ENCODE measurements around the gene TMEM169. TPM values are rescaled to one million over a fixed set of nuclear protein-coding genes. Genes with fewer than 3 reads are reported as not detected.

TMEM169 gene
- total and polyA plus RNA-seq, 10 of the 15 experiments (the other 5 are each of a cell fraction or from before 2014, with no cell fraction given): 0.23 to 3.2 (median 2.3) TPM

DNA sequence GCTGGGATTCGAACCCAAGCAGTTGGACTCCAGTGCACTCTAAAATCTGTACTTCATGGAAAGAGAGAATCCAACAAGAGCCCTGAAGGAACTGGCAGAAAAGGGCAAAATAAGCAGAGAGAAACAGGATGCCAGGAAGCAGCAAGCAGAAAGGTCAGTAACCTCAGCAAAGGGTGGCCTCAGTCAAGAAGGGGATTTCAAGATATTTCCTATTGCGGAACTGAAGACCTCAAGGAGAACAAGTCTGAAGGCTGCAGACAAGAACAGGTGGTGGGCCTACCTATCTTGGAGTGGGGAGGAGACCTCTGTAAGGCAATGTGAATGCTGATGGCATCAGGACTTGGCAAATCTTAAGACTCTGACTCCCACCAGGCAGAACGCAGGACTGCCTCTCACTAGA lies 48.3 kb upstream of the TMEM169 start (continued):
- TF ChIP-seq, protein P1, sequence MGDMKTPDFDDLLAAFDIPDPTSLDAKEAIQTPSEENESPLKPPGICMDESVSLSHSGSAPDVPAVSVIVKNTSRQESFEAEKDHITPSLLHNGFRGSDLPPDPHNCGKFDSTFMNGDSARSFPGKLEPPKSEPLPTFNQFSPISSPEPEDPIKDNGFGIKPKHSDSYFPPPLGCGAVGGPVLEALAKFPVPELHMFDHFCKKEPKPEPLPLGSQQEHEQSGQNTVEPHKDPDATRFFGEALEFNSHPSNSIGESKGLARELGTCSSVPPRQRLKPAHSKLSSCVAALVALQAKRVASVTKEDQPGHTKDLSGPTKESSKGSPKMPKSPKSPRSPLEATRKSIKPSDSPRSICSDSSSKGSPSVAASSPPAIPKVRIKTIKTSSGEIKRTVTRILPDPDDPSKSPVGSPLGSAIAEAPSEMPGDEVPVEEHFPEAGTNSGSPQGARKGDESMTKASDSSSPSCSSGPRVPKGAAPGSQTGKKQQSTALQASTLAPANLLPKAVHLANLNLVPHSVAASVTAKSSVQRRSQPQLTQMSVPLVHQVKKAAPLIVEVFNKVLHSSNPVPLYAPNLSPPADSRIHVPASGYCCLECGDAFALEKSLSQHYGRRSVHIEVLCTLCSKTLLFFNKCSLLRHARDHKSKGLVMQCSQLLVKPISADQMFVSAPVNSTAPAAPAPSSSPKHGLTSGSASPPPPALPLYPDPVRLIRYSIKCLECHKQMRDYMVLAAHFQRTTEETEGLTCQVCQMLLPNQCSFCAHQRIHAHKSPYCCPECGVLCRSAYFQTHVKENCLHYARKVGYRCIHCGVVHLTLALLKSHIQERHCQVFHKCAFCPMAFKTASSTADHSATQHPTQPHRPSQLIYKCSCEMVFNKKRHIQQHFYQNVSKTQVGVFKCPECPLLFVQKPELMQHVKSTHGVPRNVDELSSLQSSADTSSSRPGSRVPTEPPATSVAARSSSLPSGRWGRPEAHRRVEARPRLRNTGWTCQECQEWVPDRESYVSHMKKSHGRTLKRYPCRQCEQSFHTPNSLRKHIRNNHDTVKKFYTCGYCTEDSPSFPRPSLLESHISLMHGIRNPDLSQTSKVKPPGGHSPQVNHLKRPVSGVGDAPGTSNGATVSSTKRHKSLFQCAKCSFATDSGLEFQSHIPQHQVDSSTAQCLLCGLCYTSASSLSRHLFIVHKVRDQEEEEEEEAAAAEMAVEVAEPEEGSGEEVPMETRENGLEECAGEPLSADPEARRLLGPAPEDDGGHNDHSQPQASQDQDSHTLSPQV (IDR thresholded peaks at IDR 0.05): no peak
- peak in 1 of 2 experiments; percentile 23; a peak in 1 of 4 replicates for TF ChIP-seq ETV6 (conservative IDR thresholded peaks at IDR 0.05 in 1 of 2, IDR thresholded peaks at IDR 0.05 in 1 of 2; ENCODE audit: borderline replicate concordance in 1 of 2, low read depth in 1 of 2)
- peak; percentile 64; the same call in 1 of the 2 replicates for TF ChIP-seq PAX5 (IDR thresholded peaks at IDR 0.05; ENCODE audit: borderline replicate concordance, low read depth, low read length)
- TF ChIP-seq RUNX3 (IDR thresholded peaks at IDR 0.05; ENCODE audit: low read length): peak; percentile 44; the same call in 1 of the 2 replicates
- TF ChIP-seq MTA2 (IDR thresholded peaks at IDR 0.05; ENCODE audit: low read depth): 0 out of 2 replicates have a peak, but pooled peaks have one; percentile 11
- TF ChIP-seq NFIC (IDR thresholded peaks at IDR 0.05; ENCODE audit: low read depth, low read length): 0 out of 2 replicates have a peak, but pooled peaks have one; percentile 52

DNA sequence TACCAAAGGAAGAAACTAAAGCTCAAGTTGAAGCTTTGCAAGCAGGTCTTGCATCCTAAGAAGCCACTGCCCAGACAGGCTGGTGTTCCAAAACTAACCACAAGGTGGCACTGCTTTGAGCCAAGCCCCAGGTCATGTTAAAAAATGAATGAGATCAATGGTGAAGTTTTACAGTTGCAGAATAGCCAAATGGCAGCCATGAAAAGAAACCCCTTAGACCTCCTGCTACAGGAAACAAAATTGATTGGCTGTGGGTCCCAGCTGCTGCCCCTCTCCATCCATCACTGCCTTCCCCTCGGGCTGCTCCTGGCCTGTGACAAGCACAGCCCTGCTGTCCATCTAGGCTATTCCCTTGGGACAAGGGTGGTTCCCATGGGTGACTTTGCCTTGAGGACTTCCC lies 47.7 kb upstream of the TMEM169 start:
- peak; percentile 41 for FAIRE-seq
- ChIA-PET RAD21 (ENCODE audit: unreplicated experiment) (interaction anchor here (0.8 to 6.0 kb wide), 22 partner anchors 10 to 120 kb away, joined by 3 to 45 read pairs (median 4); partner anchors contain the start of genes MREG and XRCC5), SMC1A (ENCODE audit: uncharacterized antibody, unreplicated experiment) (interaction anchor here (0.6 to 6.2 kb wide), 33 partner anchors 8 to 264 kb away, joined by 3 to 64 read pairs (median 8); partner anchors contain the start of genes PECR, TMEM169 and XRCC5), CTCF (interaction anchor here (0.6 to 7.7 kb wide), 33 partner anchors 10 to 368 kb away, joined by 3 to 105 read pairs (median 5); partner anchors contain the start of genes MREG, PECR, TMEM169 and XRCC5), POLR2A (interaction anchor here (1.4 to 4.4 kb wide), 5 partner anchors 11 to 75 kb away, joined by 3 to 25 read pairs (median 4); partner anchors contain the start of genes PECR, TMEM169 and XRCC5)
- no peaks in the 10 kb centered on the region for H3K36me3 ChIP-seq (ENCODE audit: control insufficient read depth in 2 of 2, insufficient read depth in 2 of 2, low read length in 1 of 2)
- peak; percentile 65 for ATAC-seq
- DNase-seq (ENCODE audit: low read depth, low spot score): peak; percentile 67
- peak overlapping the region; percentile 83 for H3K27ac ChIP-seq (ENCODE audit: control insufficient read depth, insufficient read depth)
- H3K4me1 ChIP-seq (ENCODE audit: control insufficient read depth, insufficient read depth, low read length): peaks cover 32% of the 10 kb centered on the region
- H3K9me3 ChIP-seq (replicated peaks; ENCODE audit: control insufficient read depth, insufficient read depth, low read length): no peaks in the 10 kb centered on the region
- no peaks in the 10 kb centered on the region for H3K27me3 ChIP-seq (replicated peaks in 1 of 2; ENCODE audit: control insufficient read depth in 2 of 2, insufficient read depth in 2 of 2, low read length in 1 of 2)
- no peak overlapping the region for H3K4me2 ChIP-seq (ENCODE audit: control insufficient read depth, insufficient read depth)
- BruUV-seq (replicated peaks): no TSS peak
- no peaks in the 10 kb centered on the region; the same call in none of the 2 replicates for H3K79me2 ChIP-seq (ENCODE audit: control insufficient read depth, insufficient read depth, low read length)
- no peak overlapping the region for H3K9ac ChIP-seq (ENCODE audit: control insufficient read depth, insufficient read depth, low read length)
- intact Hi-C loops (cut with micrococcal nuclease; ENCODE audit: unreplicated experiment): loop anchor here (1.0 to 10.0 kb wide), 5 partner anchors 23 to 631 kb away; partner anchors contain the start of gene RPL37A
- H4K20me1 ChIP-seq (ENCODE audit: control insufficient read depth, insufficient read depth): no peaks in the 10 kb centered on the region
- no peak overlapping the region for H3K4me3 ChIP-seq
- H2AFZ ChIP-seq (ENCODE audit: control insufficient read depth, low read depth, low read length): peak overlapping the region; percentile 36; the same call in 1 of the 2 replicates
- 29% methylated on average over 1 of the region's 1 CpG for WGBS (ENCODE audit: insufficient coverage, insufficient replicate concordance, low lambda C conversion rate, missing lambda C conversion rate)
- in situ Hi-C loops (cut with MboI): no loop called here
- no peak for TF ChIP-seq NBN (IDR thresholded peaks at IDR 0.05)
- TF ChIP-seq ZNF384 (IDR thresholded peaks at IDR 0.05; ENCODE audit: borderline replicate concordance, low read depth, low read length): no peak
- no peak for TF ChIP-seq SREBF1 (IDR thresholded peaks at IDR 0.05; ENCODE audit: low read length)
- TF ChIP-seq, protein P2, sequence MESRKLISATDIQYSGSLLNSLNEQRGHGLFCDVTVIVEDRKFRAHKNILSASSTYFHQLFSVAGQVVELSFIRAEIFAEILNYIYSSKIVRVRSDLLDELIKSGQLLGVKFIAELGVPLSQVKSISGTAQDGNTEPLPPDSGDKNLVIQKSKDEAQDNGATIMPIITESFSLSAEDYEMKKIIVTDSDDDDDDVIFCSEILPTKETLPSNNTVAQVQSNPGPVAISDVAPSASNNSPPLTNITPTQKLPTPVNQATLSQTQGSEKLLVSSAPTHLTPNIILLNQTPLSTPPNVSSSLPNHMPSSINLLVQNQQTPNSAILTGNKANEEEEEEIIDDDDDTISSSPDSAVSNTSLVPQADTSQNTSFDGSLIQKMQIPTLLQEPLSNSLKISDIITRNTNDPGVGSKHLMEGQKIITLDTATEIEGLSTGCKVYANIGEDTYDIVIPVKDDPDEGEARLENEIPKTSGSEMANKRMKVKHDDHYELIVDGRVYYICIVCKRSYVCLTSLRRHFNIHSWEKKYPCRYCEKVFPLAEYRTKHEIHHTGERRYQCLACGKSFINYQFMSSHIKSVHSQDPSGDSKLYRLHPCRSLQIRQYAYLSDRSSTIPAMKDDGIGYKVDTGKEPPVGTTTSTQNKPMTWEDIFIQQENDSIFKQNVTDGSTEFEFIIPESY (IDR thresholded peaks at IDR 0.05): no peak
- TF ChIP-seq MXI1 (IDR thresholded peaks at IDR 0.05; ENCODE audit: low read depth, low read length): no peak
- no peak for TF ChIP-seq JUND (IDR thresholded peaks at IDR 0.05; ENCODE audit: low read depth, low read length)
- TF ChIP-seq EP300 (IDR thresholded peaks at IDR 0.05; ENCODE audit: borderline replicate concordance in 1 of 2, control insufficient read depth in 1 of 2, low read depth in 2 of 2, low read length in 2 of 2): no peak
- TF ChIP-seq CHD1 (IDR thresholded peaks at IDR 0.05; ENCODE audit: low read depth, low read length): no peak
- peak; percentile 79 for TF ChIP-seq SMC3 (IDR thresholded peaks at IDR 0.05; ENCODE audit: borderline replicate concordance, low read length)
- no peak for TF ChIP-seq POLR2AphosphoS5 (IDR thresholded peaks at IDR 0.05; ENCODE audit: low read length)
- TF ChIP-seq SMARCA5 (IDR thresholded peaks at IDR 0.05): 0 out of 2 replicates have a peak, but pooled peaks have one; percentile 26
